ENCODE data around the gene KRT5.

Gene KRT5

GRCh38 chr12:52519826-52520662 lies at the start of gene KRT5:
KRT5 (minus strand) TSS chr12:52520394; CDS start chr12:52520296, 98 bp downstream.
- no peaks in the 10 kb centered on the region for H3K27me3 ChIP-seq (ENCODE audit: control insufficient read depth, insufficient read depth, low read length)
- H3K36me3 ChIP-seq (ENCODE audit: control insufficient read depth, insufficient read depth, low read length): no peaks in the 10 kb centered on the region
- H3K9ac ChIP-seq (ENCODE audit: low read depth, low read length): no peak within 1 kb of the TSS
- H3K4me1 ChIP-seq (ENCODE audit: control insufficient read depth, insufficient read depth, low read length): no peaks in the 10 kb centered on the region
- no peak within 1 kb of the TSS for H3K4me3 ChIP-seq (ENCODE audit: low read depth, low read length)
- no peaks in the 10 kb centered on the region for H3K9me3 ChIP-seq (ENCODE audit: control insufficient read depth, insufficient read depth, low read length)

- Histone ChIP-seq H3K36me3 (ENCODE audit: control insufficient read depth, insufficient read depth, low read length) (no peaks in the 10 kb centered on the region), H3K4me1 (ENCODE audit: control insufficient read depth, insufficient read depth, low read length) (no peaks in the 10 kb centered on the region), H3K9ac (ENCODE audit: low read depth, low read length) (no peak overlapping the region), H3K4me3 (ENCODE audit: low read depth, low read length) (no peak overlapping the region), H3K9me3 (ENCODE audit: control insufficient read depth, insufficient read depth, low read length) (no peaks in the 10 kb centered on the region), H3K27me3 (ENCODE audit: control insufficient read depth, insufficient read depth, low read length) (no peaks in the 10 kb centered on the region)
Measured at GRCh38 chr12:52568111-52568510, 47.9 kb upstream of the KRT5 start.

- Histone ChIP-seq H3K9me3 (ENCODE audit: control insufficient read depth, insufficient read depth, low read length) (no peaks in the 10 kb centered on the region), H3K4me3 (ENCODE audit: low read depth, low read length) (no peak overlapping the region), H3K27me3 (ENCODE audit: control insufficient read depth, insufficient read depth, low read length) (no peaks in the 10 kb centered on the region), H3K4me1 (ENCODE audit: control insufficient read depth, insufficient read depth, low read length) (no peaks in the 10 kb centered on the region), H3K36me3 (ENCODE audit: control insufficient read depth, insufficient read depth, low read length) (no peaks in the 10 kb centered on the region), H3K9ac (ENCODE audit: low read depth, low read length) (no peak overlapping the region)
Measured at GRCh38 chr12:52566847-52567291, 46.7 kb upstream of the KRT5 start.

- H3K27me3 ChIP-seq (ENCODE audit: control insufficient read depth, insufficient read depth, low read length): no peaks in the 10 kb centered on the region
- no peak overlapping the region for H3K4me3 ChIP-seq (ENCODE audit: low read depth, low read length)
- no peak overlapping the region for H3K9ac ChIP-seq (ENCODE audit: low read depth, low read length)
- no peaks in the 10 kb centered on the region for H3K4me1 ChIP-seq (ENCODE audit: control insufficient read depth, insufficient read depth, low read length)
- no peaks in the 10 kb centered on the region for H3K9me3 ChIP-seq (ENCODE audit: control insufficient read depth, insufficient read depth, low read length)
- H3K36me3 ChIP-seq (ENCODE audit: control insufficient read depth, insufficient read depth, low read length): no peaks in the 10 kb centered on the region
Measured at GRCh38 chr12:52564582-52564981, 44.4 kb upstream of the KRT5 start.

GRCh38 chr12:52561880-52562449 lies 41.8 kb upstream of the KRT5 start:
- Histone ChIP-seq H3K4me3 (ENCODE audit: low read depth, low read length) (no peak overlapping the region), H3K4me1 (ENCODE audit: control insufficient read depth, insufficient read depth, low read length) (no peaks in the 10 kb centered on the region), H3K36me3 (ENCODE audit: control insufficient read depth, insufficient read depth, low read length) (no peaks in the 10 kb centered on the region), H3K9me3 (ENCODE audit: control insufficient read depth, insufficient read depth, low read length) (no peaks in the 10 kb centered on the region), H3K9ac (ENCODE audit: low read depth, low read length) (no peak overlapping the region), H3K27me3 (ENCODE audit: control insufficient read depth, insufficient read depth, low read length) (no peaks in the 10 kb centered on the region)

GRCh38 chr12:52559979-52560378 lies 39.8 kb upstream of the KRT5 start:
- Histone ChIP-seq H3K9me3 (ENCODE audit: control insufficient read depth, insufficient read depth, low read length) (no peaks in the 10 kb centered on the region), H3K4me3 (ENCODE audit: low read depth, low read length) (no peak overlapping the region), H3K9ac (ENCODE audit: low read depth, low read length) (no peak overlapping the region), H3K27me3 (ENCODE audit: control insufficient read depth, insufficient read depth, low read length) (no peaks in the 10 kb centered on the region), H3K4me1 (ENCODE audit: control insufficient read depth, insufficient read depth, low read length) (no peaks in the 10 kb centered on the region), H3K36me3 (ENCODE audit: control insufficient read depth, insufficient read depth, low read length) (no peaks in the 10 kb centered on the region)

GRCh38 chr12:52558781-52559445 lies 38.7 kb upstream of the KRT5 start:
- Histone ChIP-seq H3K9ac (ENCODE audit: low read depth, low read length) (no peak overlapping the region), H3K9me3 (ENCODE audit: control insufficient read depth, insufficient read depth, low read length) (no peaks in the 10 kb centered on the region), H3K4me3 (ENCODE audit: low read depth, low read length) (no peak overlapping the region), H3K36me3 (ENCODE audit: control insufficient read depth, insufficient read depth, low read length) (no peaks in the 10 kb centered on the region), H3K4me1 (ENCODE audit: control insufficient read depth, insufficient read depth, low read length) (no peaks in the 10 kb centered on the region), H3K27me3 (ENCODE audit: control insufficient read depth, insufficient read depth, low read length) (no peaks in the 10 kb centered on the region)

- H3K4me3 ChIP-seq (ENCODE audit: low read depth, low read length): no peak overlapping the region
- H3K9me3 ChIP-seq (ENCODE audit: control insufficient read depth, insufficient read depth, low read length): no peaks in the 10 kb centered on the region
- no peaks in the 10 kb centered on the region for H3K27me3 ChIP-seq (ENCODE audit: control insufficient read depth, insufficient read depth, low read length)
- H3K4me1 ChIP-seq (ENCODE audit: control insufficient read depth, insufficient read depth, low read length): no peaks in the 10 kb centered on the region
- H3K9ac ChIP-seq (ENCODE audit: low read depth, low read length): no peak overlapping the region
- no peaks in the 10 kb centered on the region for H3K36me3 ChIP-seq (ENCODE audit: control insufficient read depth, insufficient read depth, low read length)
Measured at GRCh38 chr12:52557476-52557875, 37.3 kb upstream of the KRT5 start.

- no peaks in the 10 kb centered on the region for H3K9me3 ChIP-seq (ENCODE audit: control insufficient read depth, insufficient read depth, low read length)
- H3K9ac ChIP-seq (ENCODE audit: low read depth, low read length): no peak overlapping the region
- H3K27me3 ChIP-seq (ENCODE audit: control insufficient read depth, insufficient read depth, low read length): no peaks in the 10 kb centered on the region
- H3K4me3 ChIP-seq (ENCODE audit: low read depth, low read length): no peak overlapping the region
- no peaks in the 10 kb centered on the region for H3K4me1 ChIP-seq (ENCODE audit: control insufficient read depth, insufficient read depth, low read length)
- H3K36me3 ChIP-seq (ENCODE audit: control insufficient read depth, insufficient read depth, low read length): no peaks in the 10 kb centered on the region
Measured at GRCh38 chr12:52555577-52555976, 35.4 kb upstream of the KRT5 start.

- no peaks in the 10 kb centered on the region for H3K27me3 ChIP-seq (ENCODE audit: control insufficient read depth, insufficient read depth, low read length)
- no peaks in the 10 kb centered on the region for H3K4me1 ChIP-seq (ENCODE audit: control insufficient read depth, insufficient read depth, low read length)
- no peak within 1 kb of the TSS for H3K9ac ChIP-seq (ENCODE audit: low read depth, low read length)
- no peaks in the 10 kb centered on the region for H3K9me3 ChIP-seq (ENCODE audit: control insufficient read depth, insufficient read depth, low read length)
- no peak within 1 kb of the TSS for H3K4me3 ChIP-seq (ENCODE audit: low read depth, low read length)
- H3K36me3 ChIP-seq (ENCODE audit: control insufficient read depth, insufficient read depth, low read length): no peaks in the 10 kb centered on the region
Measured at GRCh38 chr12:52552681-52553195, 32.5 kb upstream of the KRT5 start, which contains the start of gene KRT71. KRT71 (minus strand) TSS chr12:52553145; CDS start chr12:52553077, 68 bp downstream.

- H3K27me3 ChIP-seq (ENCODE audit: control insufficient read depth, insufficient read depth, low read length): no peaks in the 10 kb centered on the region
- H3K36me3 ChIP-seq (ENCODE audit: control insufficient read depth, insufficient read depth, low read length): no peaks in the 10 kb centered on the region
Measured at GRCh38 chr12:52552055-52552454, 31.9 kb upstream of the KRT5 start.

More at GRCh38 chr12:52552055-52552454, 31.9 kb upstream of the KRT5 start:
- H3K4me1 ChIP-seq (ENCODE audit: control insufficient read depth, insufficient read depth, low read length): no peaks in the 10 kb centered on the region
- H3K9ac ChIP-seq (ENCODE audit: low read depth, low read length): no peak overlapping the region
- no peaks in the 10 kb centered on the region for H3K9me3 ChIP-seq (ENCODE audit: control insufficient read depth, insufficient read depth, low read length)
- H3K4me3 ChIP-seq (ENCODE audit: low read depth, low read length): no peak overlapping the region

All from iPS-15b (cell line).